ENCODE data around the gene AUTS2.

AUTS2 gene

DNA sequence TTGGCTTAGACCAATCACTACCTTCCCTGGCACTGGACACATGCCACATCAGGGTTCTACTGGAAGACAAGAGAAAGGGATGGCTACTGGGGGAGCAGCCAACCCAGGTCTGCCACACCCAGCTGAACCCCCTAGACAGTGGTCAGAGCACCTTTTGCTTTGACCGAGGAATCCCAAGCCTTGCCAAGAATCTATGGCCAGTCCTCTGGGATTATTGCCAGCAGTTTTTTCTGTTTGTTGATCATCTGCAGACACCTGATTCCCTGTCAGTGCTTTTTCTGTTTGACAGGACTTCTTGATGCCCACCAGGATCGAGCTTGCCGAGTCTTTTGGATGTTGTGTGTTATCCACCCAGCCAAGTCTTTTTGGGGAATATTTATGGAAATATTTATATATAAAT is 1057.4 kb downstream of the AUTS2 start:
- Histone ChIP-seq H3K4me3 (ENCODE audit: insufficient read depth, low read length, poor library complexity, severe bottlenecking) (no peak overlapping the region), H3K9ac (ENCODE audit: low read length) (no peak overlapping the region), H3K4me2 (ENCODE audit: low read depth, low read length, poor library complexity, severe bottlenecking) (no peak overlapping the region), H3K27me3 (ENCODE audit: low read length) (no peaks in the 10 kb centered on the region), H4K20me1 (ENCODE audit: low read depth, low read length) (no peaks in the 10 kb centered on the region), H3K9me3 (ENCODE audit: insufficient read depth, low read length) (no peaks in the 10 kb centered on the region), H2AFZ (ENCODE audit: low read depth, low read length, severe bottlenecking) (no peak overlapping the region), H3K36me3 (ENCODE audit: low read length) (no peaks in the 10 kb centered on the region), H3K27ac (ENCODE audit: low read depth, low read length) (no peak overlapping the region), H3F3A (ENCODE audit: insufficient read depth) (no peaks in the 10 kb centered on the region), H3K79me2 (ENCODE audit: insufficient read depth, low read length) (no peaks in the 10 kb centered on the region), H3K9me2 (replicated peaks; ENCODE audit: insufficient read depth, low read length) (no peaks in the 10 kb centered on the region)
- no peak for TF ChIP-seq EZH2phosphoT487 (conservative IDR thresholded peaks at IDR 0.05; ENCODE audit: low read length)
- TF ChIP-seq CTCF (IDR thresholded peaks at IDR 0.05; ENCODE audit: insufficient read depth, low read length, poor library complexity, severe bottlenecking), result no peak

GRCh38 chr7:70657571-70657970 is 1059.3 kb downstream of the AUTS2 start:
- H3K27me3 ChIP-seq (ENCODE audit: low read length), result no peaks in the 10 kb centered on the region
- H3K9me3 ChIP-seq (ENCODE audit: insufficient read depth, low read length), result no peaks in the 10 kb centered on the region
- no peak overlapping the region for H3K4me2 ChIP-seq (ENCODE audit: low read depth, low read length, poor library complexity, severe bottlenecking)
- no peak overlapping the region for H3K4me3 ChIP-seq (ENCODE audit: insufficient read depth, low read length, poor library complexity, severe bottlenecking)
- H3F3A ChIP-seq (ENCODE audit: insufficient read depth), result no peaks in the 10 kb centered on the region
- H3K36me3 ChIP-seq (ENCODE audit: low read length), result no peaks in the 10 kb centered on the region
- H3K27ac ChIP-seq (ENCODE audit: low read depth, low read length), result no peak overlapping the region
- no peaks in the 10 kb centered on the region for H4K20me1 ChIP-seq (ENCODE audit: low read depth, low read length)
- no peak overlapping the region for H3K9ac ChIP-seq (ENCODE audit: low read length)
- no peak overlapping the region for H2AFZ ChIP-seq (ENCODE audit: low read depth, low read length, severe bottlenecking)
- H3K9me2 ChIP-seq (replicated peaks; ENCODE audit: insufficient read depth, low read length), result no peaks in the 10 kb centered on the region
- TF ChIP-seq EZH2phosphoT487 (conservative IDR thresholded peaks at IDR 0.05; ENCODE audit: low read length), result no peak
- TF ChIP-seq CTCF (IDR thresholded peaks at IDR 0.05; ENCODE audit: insufficient read depth, low read length, poor library complexity, severe bottlenecking), result no peak
- H3K79me2 ChIP-seq (ENCODE audit: insufficient read depth, low read length), result no peaks in the 10 kb centered on the region

- no peaks in the 10 kb centered on the region for H4K20me1 ChIP-seq (ENCODE audit: low read depth, low read length)
- no peak overlapping the region for H3K4me3 ChIP-seq (ENCODE audit: insufficient read depth, low read length, poor library complexity, severe bottlenecking)
- no peaks in the 10 kb centered on the region for H3K79me2 ChIP-seq (ENCODE audit: insufficient read depth, low read length)
- no peak overlapping the region for H3K9ac ChIP-seq (ENCODE audit: low read length)
- no peak overlapping the region for H2AFZ ChIP-seq (ENCODE audit: low read depth, low read length, severe bottlenecking)
- TF ChIP-seq CTCF (IDR thresholded peaks at IDR 0.05; ENCODE audit: insufficient read depth, low read length, poor library complexity, severe bottlenecking) (no peak), EZH2phosphoT487 (conservative IDR thresholded peaks at IDR 0.05; ENCODE audit: low read length) (no peak)
- no peaks in the 10 kb centered on the region for H3K27me3 ChIP-seq (ENCODE audit: low read length)
- no peaks in the 10 kb centered on the region for H3K9me3 ChIP-seq (ENCODE audit: insufficient read depth, low read length)
- no peaks in the 10 kb centered on the region for H3K36me3 ChIP-seq (ENCODE audit: low read length)
- H3K27ac ChIP-seq (ENCODE audit: low read depth, low read length), result no peak overlapping the region
- no peaks in the 10 kb centered on the region for H3F3A ChIP-seq (ENCODE audit: insufficient read depth)
- no peaks in the 10 kb centered on the region for H3K9me2 ChIP-seq (replicated peaks; ENCODE audit: insufficient read depth, low read length)
- no peak overlapping the region for H3K4me2 ChIP-seq (ENCODE audit: low read depth, low read length, poor library complexity, severe bottlenecking)
Measured at GRCh38 chr7:70657989-70658632, 1059.8 kb downstream of the AUTS2 start.

Measured in SU-DHL-6 (cell line).